Measurements from ENCODE around the gene MSANTD1.

MSANTD1 gene

DNA sequence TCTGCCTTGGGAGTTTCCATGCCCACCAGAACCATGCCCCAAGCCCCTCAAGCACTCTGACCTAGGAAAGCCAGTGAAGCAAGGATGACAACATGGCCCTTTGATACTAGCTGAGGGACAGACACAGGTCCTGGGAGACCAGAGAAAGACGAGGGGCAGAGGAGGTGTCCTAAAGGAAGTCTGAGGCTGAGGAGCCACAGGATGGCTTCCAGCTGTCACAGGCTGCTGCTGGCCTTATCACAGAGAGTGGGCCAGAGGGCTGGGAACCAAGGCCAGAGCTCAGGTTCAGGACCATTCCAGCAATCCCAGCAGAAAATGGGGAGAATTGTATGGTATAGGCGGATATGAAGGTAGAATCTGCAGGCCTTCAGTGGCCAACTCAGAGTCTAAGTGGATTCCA lies 31.7 kb upstream of the MSANTD1 start:
- no peak for DNase-seq

GRCh38 chr4:3217771-3218170 lies 31.2 kb upstream of the MSANTD1 start:
- no peak for DNase-seq

DNA sequence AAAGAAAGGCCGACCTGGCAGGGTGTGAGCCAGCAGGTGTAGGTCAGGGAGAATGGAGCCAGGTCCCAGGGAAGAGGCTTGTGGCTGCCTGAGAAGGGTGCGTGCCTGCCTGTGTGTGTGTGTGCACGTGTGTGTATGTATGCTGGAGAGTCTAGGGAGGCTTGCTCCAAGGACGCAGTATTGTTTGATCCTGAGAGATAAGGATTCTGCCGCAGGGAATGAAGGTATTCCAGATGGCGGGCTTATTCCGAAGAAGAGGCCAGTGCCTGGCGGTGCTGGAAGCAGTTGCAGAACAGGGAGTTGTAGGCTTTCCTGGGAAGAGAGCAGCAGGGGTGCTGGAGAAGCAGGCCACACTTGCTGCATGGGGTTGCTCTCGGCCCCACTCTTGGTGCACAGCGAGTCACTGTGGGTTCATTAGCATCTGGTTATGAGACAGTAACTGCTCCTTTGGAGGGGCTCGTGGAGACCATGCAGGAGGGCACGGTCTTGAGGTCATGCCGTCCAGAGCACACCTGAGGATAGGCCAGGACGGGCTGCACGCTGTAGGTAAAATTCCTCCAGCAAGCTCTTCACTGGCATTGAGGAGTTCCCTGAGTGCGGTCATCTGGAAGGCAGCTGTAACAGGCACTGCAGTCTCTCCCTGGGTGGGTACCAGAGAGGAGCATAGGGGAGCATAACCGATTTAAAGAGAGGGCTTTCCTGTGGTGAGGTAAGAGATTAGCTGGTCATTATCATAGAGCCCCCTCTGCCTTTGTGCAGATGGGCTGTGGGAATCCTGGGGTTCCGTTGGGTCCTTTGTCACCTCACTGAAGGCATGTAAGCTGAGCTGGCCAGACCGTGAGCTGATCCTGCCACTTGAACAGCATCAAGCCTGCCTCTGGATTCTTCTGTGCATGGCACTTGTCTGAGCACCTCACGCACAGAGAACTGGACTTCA lies 29.9 kb upstream of the MSANTD1 start:
- no peak for DNase-seq

GRCh38 chr4:3219761-3220475 lies 29.0 kb upstream of the MSANTD1 start:
- no peak for DNase-seq

DNA sequence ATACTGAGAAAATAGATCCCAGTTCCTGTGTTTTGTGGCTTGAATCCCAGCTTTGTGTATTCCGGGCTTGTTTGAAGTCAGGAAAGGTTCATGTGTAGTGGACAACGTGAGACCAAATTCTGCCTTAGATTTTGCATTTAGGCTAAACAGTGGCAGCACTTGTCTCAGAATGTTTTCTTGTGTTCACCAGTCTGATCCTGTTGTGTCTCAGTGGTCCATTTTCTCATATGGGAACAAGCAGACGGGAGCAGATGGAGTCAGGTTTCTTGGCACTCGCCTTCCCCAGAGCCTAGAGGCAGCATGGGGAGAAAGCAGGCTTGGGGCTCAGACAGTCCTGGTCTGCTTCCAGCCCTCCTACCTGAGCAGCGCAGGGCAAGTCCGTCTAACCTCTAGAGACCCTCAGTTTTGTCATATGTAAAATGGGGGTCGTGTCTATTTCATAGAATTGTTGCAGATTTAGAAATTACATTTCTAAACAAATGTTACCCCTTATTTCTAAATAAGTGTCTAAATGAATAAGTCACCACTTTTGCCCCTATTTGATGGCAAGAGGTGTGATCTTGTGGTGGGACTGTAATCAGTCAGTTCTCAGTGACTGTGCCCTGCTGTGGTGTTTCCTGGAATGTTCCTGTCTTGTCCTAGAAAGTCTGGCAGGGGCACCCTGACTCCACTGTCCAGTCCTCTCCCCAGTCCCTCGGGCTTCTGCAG lies 28.3 kb upstream of the MSANTD1 start:
- no peak for DNase-seq

DNA sequence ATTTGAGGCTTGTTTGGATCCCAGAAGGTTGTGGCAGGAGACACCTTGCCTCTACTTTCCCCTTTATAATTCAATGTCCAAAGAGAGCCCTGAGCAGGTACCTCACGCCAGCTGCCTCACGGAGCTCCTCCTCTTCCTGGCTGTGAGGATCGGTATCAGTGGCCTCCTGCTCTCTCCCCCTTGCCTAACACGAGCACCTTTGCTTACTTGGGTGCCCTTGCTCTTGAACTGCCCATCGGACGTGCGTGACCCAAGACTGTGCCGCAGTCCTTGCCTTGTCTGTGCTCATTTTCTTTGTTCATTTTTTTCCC lies 27.8 kb upstream of the MSANTD1 start:
- DNase-seq: no peak

DNA sequence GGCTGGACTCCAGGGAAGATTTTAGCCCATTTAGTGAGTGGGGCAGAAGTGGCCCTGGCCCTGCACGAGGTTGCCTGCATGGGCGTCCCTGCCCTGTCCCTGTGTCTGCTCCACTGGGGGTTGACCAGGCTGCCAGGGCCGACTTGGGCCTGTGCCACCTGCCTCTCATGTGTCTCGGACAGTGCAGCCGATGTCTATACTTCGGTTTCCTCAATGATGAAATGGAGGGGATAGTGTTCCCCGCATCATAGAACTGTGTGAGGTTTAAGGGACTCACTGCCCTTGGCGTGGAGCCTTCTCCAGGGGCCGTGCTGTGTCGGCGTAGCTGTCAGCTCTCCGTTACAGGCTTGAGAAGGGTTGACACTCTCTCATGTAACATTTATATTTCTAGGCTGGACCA lies 27.0 kb upstream of the MSANTD1 start:
- no peak for DNase-seq

DNA sequence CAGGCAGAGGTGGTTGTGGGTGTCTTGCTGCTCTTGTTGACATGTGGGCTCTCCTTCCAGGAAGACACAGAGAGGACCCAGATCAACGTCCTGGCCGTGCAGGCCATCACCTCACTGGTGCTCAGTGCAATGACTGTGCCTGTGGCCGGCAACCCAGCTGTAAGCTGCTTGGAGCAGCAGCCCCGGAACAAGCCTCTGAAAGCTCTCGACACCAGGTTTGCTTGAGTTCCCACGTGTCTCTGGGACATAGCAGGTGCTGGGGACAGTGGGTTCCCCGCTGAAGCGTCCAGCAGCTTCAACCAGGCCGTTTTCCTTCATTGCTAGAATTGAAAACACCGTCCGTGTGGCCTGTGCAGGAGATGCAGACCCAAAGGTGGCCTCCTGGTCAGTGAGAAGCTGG lies 25.6 kb upstream of the MSANTD1 start:
- DNase-seq: no peak

- no peak for DNase-seq
These were observed 24.8 kb upstream of the MSANTD1 start for GRCh38 chr4:3223956-3224748.

- no peak for DNase-seq
These were observed 23.7 kb upstream of the MSANTD1 start for GRCh38 chr4:3225071-3225850.

DNA sequence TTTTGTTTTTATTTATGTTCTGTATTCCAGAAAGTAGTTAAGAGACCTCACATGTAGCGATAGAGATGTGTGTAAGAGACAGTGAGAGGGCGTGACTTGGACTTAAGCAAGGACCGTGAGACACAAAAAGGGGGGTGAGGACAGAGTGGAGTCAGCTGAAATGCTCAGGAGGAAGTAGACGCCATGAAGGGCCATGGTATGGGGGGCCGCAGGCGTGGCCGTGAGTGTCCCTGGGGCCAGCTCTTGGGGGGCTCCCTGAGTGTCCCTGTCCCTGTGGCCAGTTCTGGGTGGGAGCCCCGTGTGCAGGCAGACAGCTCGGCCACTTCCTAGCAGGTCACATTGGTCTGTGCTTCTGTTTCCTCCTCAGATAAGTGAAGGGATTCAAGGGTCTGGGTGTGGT lies 23.0 kb upstream of the MSANTD1 start:
- no peak for DNase-seq

- DNase-seq: no peak
These were observed 22.5 kb upstream of the MSANTD1 start for GRCh38 chr4:3226467-3226866.

DNA sequence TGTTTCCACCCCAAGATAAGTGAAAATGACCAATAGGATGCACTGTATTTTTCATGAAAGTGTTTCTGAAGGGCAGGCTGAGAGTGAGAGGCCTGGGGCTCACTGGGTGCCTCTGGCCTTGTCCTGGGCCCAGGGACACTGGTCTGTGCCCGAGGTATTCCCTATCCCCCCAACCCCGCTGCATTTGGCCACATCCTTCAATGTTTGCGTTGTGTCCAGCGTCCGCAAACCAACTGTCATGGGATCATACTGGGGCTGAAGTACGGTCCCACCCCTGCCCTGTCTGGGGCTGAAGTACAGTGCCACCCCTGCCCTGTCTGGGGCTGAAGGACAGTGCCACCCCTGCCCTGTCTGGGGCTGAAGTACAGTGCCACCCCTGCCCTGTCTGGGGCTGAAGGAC lies 22.0 kb upstream of the MSANTD1 start:
- DNase-seq: no peak

DNA sequence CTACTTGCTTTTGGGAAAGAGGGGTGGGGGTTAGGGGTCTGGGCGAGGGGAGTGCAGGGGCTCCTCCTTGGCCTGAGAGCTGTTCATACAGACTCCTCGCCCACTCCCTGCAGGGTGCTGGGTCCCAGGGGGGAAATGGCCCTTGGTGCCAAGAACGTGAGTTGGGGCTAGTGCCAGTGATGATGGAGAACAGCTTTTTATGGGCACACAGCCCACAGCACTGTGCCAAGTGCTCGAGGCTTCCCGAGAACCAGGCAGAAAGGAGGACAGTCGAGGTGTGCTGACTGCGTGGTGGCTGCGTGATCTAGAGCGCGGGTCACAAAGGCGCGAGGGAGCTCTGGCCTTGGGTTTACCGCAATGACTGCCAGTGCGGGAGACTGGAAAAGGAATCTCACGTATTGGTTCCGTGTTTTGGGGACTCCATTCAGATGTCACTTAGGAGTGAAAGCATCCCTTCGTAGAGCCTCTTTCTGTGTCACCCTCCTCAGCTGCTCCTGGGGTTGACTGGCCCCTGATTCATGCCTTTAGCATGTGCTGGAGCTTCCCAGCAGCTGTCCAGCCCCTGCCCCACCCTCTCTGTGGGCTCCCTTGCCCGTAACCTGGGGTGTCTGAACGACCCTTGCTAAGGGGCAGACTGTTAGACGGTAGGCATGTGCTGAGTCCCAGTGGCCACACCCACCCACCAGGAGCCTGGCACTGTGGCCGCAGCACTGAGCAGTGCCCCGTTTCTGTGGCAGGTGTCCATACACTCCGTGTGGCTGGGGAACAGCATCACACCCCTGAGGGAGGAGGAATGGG lies 20.9 kb upstream of the MSANTD1 start:
- no peak for DNase-seq

GRCh38 chr4:3228881-3229280 lies 20.1 kb upstream of the MSANTD1 start:
- no peak for DNase-seq

DNA sequence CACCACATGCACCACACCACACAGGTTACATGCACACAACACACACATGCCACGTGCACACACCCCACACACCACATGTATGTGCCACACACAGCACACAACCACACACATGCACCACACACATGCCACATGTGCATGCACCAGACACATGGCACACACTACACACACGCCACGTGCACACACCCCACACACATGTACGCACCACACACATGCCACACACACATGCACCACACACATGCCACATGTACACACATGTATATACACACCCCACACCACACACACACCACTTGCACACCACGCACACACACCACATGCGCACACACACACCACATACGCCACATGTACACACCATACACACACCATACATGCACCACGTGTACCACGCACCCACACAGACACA lies 19.6 kb upstream of the MSANTD1 start:
- DNase-seq: no peak

- no peak for DNase-seq
These were observed 19.0 kb upstream of the MSANTD1 start for GRCh38 chr4:3229964-3230363.

- DNase-seq: no peak
These were observed 17.5 kb upstream of the MSANTD1 start for GRCh38 chr4:3231471-3231870.

GRCh38 chr4:3232001-3232400 lies 17.0 kb upstream of the MSANTD1 start:
- no peak for DNase-seq

DNA sequence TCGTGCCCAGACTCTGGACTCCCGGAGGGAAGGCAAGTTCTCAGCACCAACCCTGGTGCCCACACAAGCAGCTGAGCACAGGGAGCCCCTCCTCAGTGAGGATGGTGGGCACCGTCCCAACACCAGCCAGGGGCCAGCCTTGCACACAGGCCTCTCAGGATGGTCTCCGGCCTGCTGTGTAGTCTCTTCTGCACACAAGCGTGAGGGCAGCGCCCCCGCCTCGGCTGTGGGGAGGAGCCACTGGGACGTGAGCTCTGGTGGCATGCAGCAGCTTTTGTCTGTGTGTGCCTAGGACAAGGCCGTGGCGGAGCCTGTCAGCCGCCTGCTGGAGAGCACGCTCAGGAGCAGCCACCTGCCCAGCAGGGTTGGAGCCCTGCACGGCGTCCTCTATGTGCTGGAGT lies 16.1 kb upstream of the MSANTD1 start:
- no peak for DNase-seq

DNA sequence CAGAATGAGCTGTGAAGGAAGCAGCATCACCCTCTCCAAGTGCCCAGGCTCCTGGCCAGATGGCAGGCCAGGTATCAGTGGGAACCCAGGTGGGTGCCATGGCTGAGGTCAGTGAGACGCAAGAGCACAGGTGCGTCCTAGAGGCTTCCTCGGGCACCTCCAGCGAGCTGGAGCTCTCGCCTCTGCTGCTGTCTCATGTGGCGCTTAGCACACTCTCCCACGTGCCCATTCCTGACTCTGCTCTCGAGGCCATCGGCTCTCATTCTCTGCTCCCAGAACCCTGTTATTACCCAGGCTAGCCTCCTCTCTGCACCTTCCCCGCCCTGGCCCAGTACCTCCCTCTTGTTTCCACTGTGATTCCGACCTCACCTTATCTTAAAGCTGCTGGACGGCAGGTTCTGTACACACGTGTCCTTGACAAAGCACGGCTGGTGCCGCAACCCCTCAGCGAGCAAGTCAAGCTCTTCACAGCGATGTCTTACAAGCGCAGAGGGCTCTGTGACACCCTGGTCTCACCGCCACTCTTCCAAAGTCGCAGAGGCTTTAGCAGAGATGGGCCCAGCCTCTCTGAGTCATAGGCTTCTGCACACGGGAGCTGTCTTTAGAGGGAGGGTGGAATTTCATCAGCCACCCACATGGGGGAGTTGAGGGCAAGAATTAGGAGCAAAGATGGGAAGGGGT lies 15.4 kb upstream of the MSANTD1 start:
- DNase-seq: peak; percentile 48
